ENCODE data around the gene TAF5L. TPM values are rescaled to one million over a fixed set of nuclear protein-coding genes. Genes with fewer than 3 reads are reported as not detected.

TAF5L gene
- total RNA-seq, 4 donors from 2014 or later = 14.9 to 26.1 (median 18.4) TPM

- no peak overlapping the region for H3K4me3 ChIP-seq (replicated peaks in 1 of 3)
- 91 to 100% methylated on average over 4 to 8 of the region's 9 CpGs for WGBS, 2 donors
- intact Hi-C loops (cut with DNase I) = no loop called here
- no peak overlapping the region for H3K27ac ChIP-seq
- no peaks in the 10 kb centered on the region for H3K4me1 ChIP-seq
- no peak for TF ChIP-seq POLR2A (IDR thresholded peaks at IDR 0.05)
- no peak for TF ChIP-seq CTCF (IDR thresholded peaks at IDR 0.05)
- no peaks in the 10 kb centered on the region for H3K9me3 ChIP-seq
- peaks cover 22 to 36% of the 10 kb centered on the region in 2 donors for H3K36me3 ChIP-seq
- DNase-seq = no peak
- H3K27me3 ChIP-seq = no peaks in the 10 kb centered on the region
These were observed 10.1 kb upstream of the TAF5L start for GRCh38 chr1:229636042-229636441.

DNA sequence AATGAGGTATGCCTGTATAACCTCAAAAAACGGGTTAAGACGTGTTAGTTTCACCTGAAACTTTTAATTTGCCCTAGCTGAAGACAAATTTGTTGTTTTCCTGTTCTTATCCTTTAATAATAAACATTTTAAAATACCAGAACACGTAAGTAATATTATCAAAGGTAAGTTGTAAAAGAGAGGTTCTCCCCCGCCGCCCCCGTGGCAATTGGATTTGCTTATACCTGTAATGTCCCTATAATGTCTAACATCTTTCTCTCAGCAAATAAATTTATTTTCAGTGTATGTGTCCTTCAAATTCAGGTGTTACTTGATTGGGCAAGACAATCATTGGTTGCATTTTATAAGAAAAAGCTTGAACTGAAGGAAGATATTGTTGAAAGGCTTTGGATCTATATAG, 6.0 kb upstream of the TAF5L start:
- peaks cover 21% of the 10 kb centered on the region in 2 donors for H3K36me3 ChIP-seq
- no peak overlapping the region for H3K4me3 ChIP-seq (replicated peaks in 1 of 3)
- no peaks in the 10 kb centered on the region for H3K9me3 ChIP-seq
- H3K27me3 ChIP-seq = no peaks in the 10 kb centered on the region
- H3K4me1 ChIP-seq = peaks cover 0 to 3% of the 10 kb centered on the region in 2 donors
- no peak for DNase-seq
- H3K27ac ChIP-seq = no peak overlapping the region
- intact Hi-C loops (cut with DNase I) = no loop called here
- 95 to 96% methylated on average over 6 of the region's 6 CpGs for WGBS, 2 donors
- TF ChIP-seq CTCF (IDR thresholded peaks at IDR 0.05) = no peak
- TF ChIP-seq POLR2A (IDR thresholded peaks at IDR 0.05) = no peak

DNA sequence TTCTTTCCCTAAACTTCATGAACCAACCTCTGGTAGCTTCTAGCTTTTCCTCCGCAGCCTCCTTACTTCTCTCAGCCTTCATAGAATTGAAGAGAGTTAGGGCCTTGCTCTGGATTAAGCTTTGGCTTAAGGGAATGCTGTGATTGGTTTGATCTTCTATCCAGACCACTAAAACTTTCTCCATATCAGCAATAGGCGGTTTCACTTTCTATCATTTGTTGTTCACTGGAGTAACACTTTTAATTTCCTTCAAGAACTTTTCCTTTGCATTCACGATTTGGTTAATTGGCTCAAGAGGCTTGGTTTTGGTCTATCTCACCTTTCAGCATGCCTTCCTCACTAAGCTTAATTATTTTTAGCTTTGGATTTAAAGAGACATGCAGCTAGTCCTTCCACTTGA, 5.2 kb upstream of the TAF5L start:
- TF ChIP-seq POLR2A (IDR thresholded peaks at IDR 0.05) (no peak), CTCF (IDR thresholded peaks at IDR 0.05) (no peak)
- Histone ChIP-seq H3K4me1 (peaks cover 5 to 9% of the 10 kb centered on the region in 2 donors), H3K27me3 (no peaks in the 10 kb centered on the region), H3K36me3 (peaks cover 13% of the 10 kb centered on the region in 2 donors), H3K9me3 (no peaks in the 10 kb centered on the region), H3K27ac (no peak overlapping the region), H3K4me3 (replicated peaks in 1 of 3) (no peak overlapping the region)
- intact Hi-C loops (cut with DNase I) = no loop called here
- 88 to 92% methylated on average over 3 of the region's 3 CpGs for WGBS, 2 donors
- no peak for DNase-seq

DNA sequence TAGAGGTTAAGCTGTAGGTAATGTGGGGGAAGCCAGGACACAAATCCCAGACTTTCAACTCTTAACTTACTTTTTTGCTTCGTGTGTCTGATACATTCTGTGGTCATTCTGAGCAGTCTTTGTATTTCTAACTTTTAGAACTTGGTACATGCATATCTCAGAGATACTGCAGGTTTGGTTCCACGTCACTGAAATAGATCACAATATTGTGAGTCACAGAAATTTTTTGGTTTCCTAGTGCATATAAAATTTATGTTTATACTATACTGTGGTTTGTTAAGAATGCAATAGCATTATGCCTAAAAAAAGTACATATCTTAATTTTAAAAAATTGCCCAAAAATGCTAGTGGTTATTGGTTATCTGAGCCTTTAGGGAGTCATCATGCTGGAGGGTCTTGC, 3.3 kb upstream of the TAF5L start:
- no peaks in the 10 kb centered on the region for H3K9me3 ChIP-seq
- no peaks in the 10 kb centered on the region for H3K36me3 ChIP-seq
- no peak overlapping the region for H3K4me3 ChIP-seq (replicated peaks in 1 of 3)
- DNase-seq = no peak
- H3K4me1 ChIP-seq = peaks cover 11 to 14% of the 10 kb centered on the region in 2 donors
- no peak overlapping the region for H3K27ac ChIP-seq
- no peak for TF ChIP-seq CTCF (IDR thresholded peaks at IDR 0.05)
- no peak for TF ChIP-seq POLR2A (IDR thresholded peaks at IDR 0.05)
- no peaks in the 10 kb centered on the region for H3K27me3 ChIP-seq
- WGBS, 2 donors = 92 to 93% methylated on average over 2 of the region's 2 CpGs
- intact Hi-C loops (cut with DNase I) = loop anchor here (5.0 kb wide), 1 partner anchor 72 kb away; the partner anchor contains the start of gene ABCB10

DNA sequence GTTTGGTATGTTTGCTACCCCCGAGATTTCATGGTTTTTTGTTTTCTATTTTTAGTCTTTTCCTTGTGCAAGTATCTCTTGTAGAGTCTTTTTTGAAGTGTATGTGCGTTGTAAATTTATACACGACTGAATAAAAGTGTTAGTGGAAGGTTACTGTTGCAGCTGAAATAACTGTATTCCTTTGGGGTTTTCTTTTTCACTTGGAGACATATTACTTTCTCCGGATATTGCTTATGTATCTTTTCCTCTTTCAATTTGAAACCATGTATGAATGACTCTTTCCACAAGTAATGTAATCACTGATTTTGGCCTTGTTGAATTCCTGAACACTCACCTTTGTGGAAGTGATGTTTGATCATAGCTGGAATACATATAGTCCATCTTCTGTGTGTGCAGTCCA, 1.1 kb upstream of the TAF5L start:
- Histone ChIP-seq H3K4me1 (peaks cover 12 to 19% of the 10 kb centered on the region in 2 donors), H3K27ac (no peak overlapping the region), H3K27me3 (no peaks in the 10 kb centered on the region), H3K4me3 (replicated peaks in 1 of 3) (peak overlapping the region; percentile 56 to 80 (median 71)), H3K36me3 (no peaks in the 10 kb centered on the region), H3K9me3 (no peaks in the 10 kb centered on the region)
- DNase-seq = no peak
- TF ChIP-seq CTCF (IDR thresholded peaks at IDR 0.05) (no peak), POLR2A (IDR thresholded peaks at IDR 0.05) (no peak)
- intact Hi-C loops (cut with DNase I) = loop anchor here (5.0 kb wide), 1 partner anchor 70 kb away; the partner anchor contains the start of gene ABCB10
- WGBS, 2 donors = 3 to 8% methylated on average over 4 of the region's 4 CpGs
